ENCODE data around the gene SMAD6.

- TF ChIP-seq CTCF (conservative IDR thresholded peaks at IDR 0.05; ENCODE audit: low read depth in 2 of 2) (no peak), EZH2 (IDR thresholded peaks at IDR 0.05; ENCODE audit: low read depth, unreplicated experiment) (no peak), CREB1 (CRISPR knock-in tag; IDR thresholded peaks at IDR 0.05; ENCODE audit: low read depth) (no peak), POLR2AphosphoS5 (IDR thresholded peaks at IDR 0.05; ENCODE audit: low read depth) (no peak), REST (IDR thresholded peaks at IDR 0.05; ENCODE audit: unreplicated experiment) (no peak), ZNF331 (CRISPR knock-in tag; IDR thresholded peaks at IDR 0.05; ENCODE audit: low read depth) (no peak), EZH2phosphoT487 (IDR thresholded peaks at IDR 0.05; ENCODE audit: unreplicated experiment) (no peak), NANOG (IDR thresholded peaks at IDR 0.05; ENCODE audit: borderline replicate concordance) (no peak), JUNB (IDR thresholded peaks at IDR 0.05; ENCODE audit: unreplicated experiment) (no peak)
These were observed 42.7 kb upstream of the SMAD6 start for GRCh38 chr15:66659384-66659783.
